Caco-2 (cell line): ENCODE results near the gene CHST13. TPM values are rescaled to one million over a fixed set of nuclear protein-coding genes. Genes with fewer than 3 reads are reported as not detected.

Experiments used
- BruUV-seq: library from RNA; stranded (reverse); fragments of 400-500 nt; replicated peaks from 2 replicates; lab custom pipeline; 2021; lab: Mats Ljungman, UMichigan
- CTCF ChIA-PET: fragments of 300-600 bp; sonication (Branson Sonifier 250); formaldehyde crosslinking; loops from one replicate; lab custom pipeline; 2022; ENCODE audit warnings: antibody characterized with exemption; lab: Charles Lee
- POLR2A ChIA-PET: fragments of 300-600 bp; sonication (Branson Sonifier 250); formaldehyde crosslinking; loops from one replicate; lab custom pipeline; 2022; ENCODE audit warnings: antibody characterized with exemption; lab: Charles Lee
- DNase-seq, 2 experiments: peaks; one replicate each; pipeline versions ENCODE4 v3.0.0 to v3.0.0-alpha.2; 2020 to 2022
- H3K27me3 ChIP-seq: replicated peaks from 2 replicates; pipeline ENCODE4 v1.6.0; 2011; ENCODE audit warnings: low read length; ENCODE audit not compliant: control insufficient read depth, insufficient read depth
- H3K36me3 ChIP-seq: 2 replicates; pipeline ENCODE4 v1.5.1; 2011; ENCODE audit warnings: low read length; ENCODE audit not compliant: control insufficient read depth, insufficient read depth
- H3K4me1 ChIP-seq: fragments of 250-450 bp; sonication (Bioruptor Pico); 2 replicates; pipeline ENCODE4 v1.5.1; 2020; ENCODE audit warnings: mild to moderate bottlenecking
- H3K4me3 ChIP-seq: 2 replicates; pipeline ENCODE4 v1.5.1; 2011; ENCODE audit warnings: low read depth, mild to moderate bottlenecking, control low read depth, low read length
- H3K9me3 ChIP-seq: fragments of 250-450 bp; sonication (Bioruptor Pico); 2 replicates; pipeline ENCODE4 v1.5.1; 2020; ENCODE audit warnings: mild to moderate bottlenecking, moderate library complexity
- H3K27ac Mint-ChIP-seq: one replicate; pipeline ENCODE4 v1.8.0; 2022; ENCODE audit warnings: mixed read lengths; ENCODE audit not compliant: unreplicated experiment
- H3K27me3 Mint-ChIP-seq: one replicate; pipeline ENCODE4 v1.8.0; 2022; ENCODE audit warnings: mixed read lengths; ENCODE audit not compliant: insufficient read depth, unreplicated experiment
- H3K36me3 Mint-ChIP-seq: one replicate; pipeline ENCODE4 v1.8.0; 2022; ENCODE audit warnings: mild to moderate bottlenecking, mixed read lengths; ENCODE audit not compliant: insufficient read depth, unreplicated experiment
- H3K4me1 Mint-ChIP-seq: one replicate; pipeline ENCODE4 v1.8.0; 2022; ENCODE audit warnings: low read depth, mixed read lengths; ENCODE audit not compliant: unreplicated experiment
- H3K4me3 Mint-ChIP-seq: one replicate; pipeline ENCODE4 v1.8.0; 2022; ENCODE audit warnings: mild to moderate bottlenecking, moderate library complexity, mixed read lengths; ENCODE audit not compliant: unreplicated experiment
- H3K9me3 Mint-ChIP-seq: one replicate; pipeline ENCODE4 v1.8.0; 2022; ENCODE audit warnings: mixed read lengths; ENCODE audit not compliant: unreplicated experiment
- CTCF ChIP-seq, 2 experiments: fragments of 200-600 bp in 1 of 2; IDR thresholded peaks; 1 replicate in 1 of 2; 2 replicates in 1 of 2; pipeline versions ENCODE4 v1.5.1 to v1.8.0; 2011 to 2022; ENCODE audit warnings: antibody characterized with exemption in 1 of 2, control low read depth in 1 of 2, inconsistent platforms in 1 of 2, low read depth in 1 of 2, low read length in 1 of 2, mild to moderate bottlenecking in 1 of 2, moderate library complexity in 1 of 2; ENCODE audit not compliant: insufficient read depth in 1 of 2, severe bottlenecking in 1 of 2, unreplicated experiment in 1 of 2
- intact Hi-C: fragments of 100-400 bp; cut with micrococcal nuclease; formaldehyde crosslinking; loops from one replicate; pipeline ENCODE4 v1.10.0; 2022; ENCODE audit not compliant: unreplicated experiment
- total RNA-seq: library from RNA; stranded (reverse); gene quantifications from 2 replicates; pipeline ENCODE4 v1.2.3, GENCODE V29; 2022

The CHST13 gene
- total RNA-seq, 1 experiment from 2014 or later, result 25.3 TPM

- Histone ChIP-seq H3K36me3 (no peaks in the 10 kb centered on the region), H3K4me1 (peaks cover 7% of the 10 kb centered on the region; the same call in 1 of the 2 replicates), H3K9me3 (no peaks in the 10 kb centered on the region), H3K27me3 (no peaks in the 10 kb centered on the region), H3K4me3 (no peak overlapping the region)
- intact Hi-C loops, result no loop called here
- H3K4me1 Mint-ChIP-seq, result no peaks in the 10 kb centered on the region
- no peak for TF ChIP-seq CTCF (IDR thresholded peaks at IDR 0.05; ENCODE audit: insufficient read depth in 1 of 2, low read depth in 1 of 2, low read length in 1 of 2, severe bottlenecking in 1 of 2, unreplicated experiment in 1 of 2)
- no peak for DNase-seq
- no TSS peak for BruUV-seq
- H3K9me3 Mint-ChIP-seq, result no peaks in the 10 kb centered on the region
- ChIA-PET POLR2A (no interaction called here), CTCF (interaction anchor here (1.2 kb wide), 1 partner anchor 11 kb away, joined by 3 read pairs; no protein-coding TSS in a partner anchor)
- no peak overlapping the region for H3K4me3 Mint-ChIP-seq
- H3K27me3 Mint-ChIP-seq, result peaks cover 5% of the 10 kb centered on the region
- H3K36me3 Mint-ChIP-seq, result no peaks in the 10 kb centered on the region
- H3K27ac Mint-ChIP-seq, result no peak overlapping the region
Measured at GRCh38 chr3:126507886-126508285, 16.1 kb upstream of the CHST13 start.

GRCh38 chr3:126508564-126508964, 15.4 kb upstream of the CHST13 start:
- ChIA-PET POLR2A (no interaction called here), CTCF (no interaction called here)
- H3K27me3 ChIP-seq, result no peaks in the 10 kb centered on the region
- no peak for TF ChIP-seq CTCF (IDR thresholded peaks at IDR 0.05; ENCODE audit: insufficient read depth in 1 of 2, low read depth in 1 of 2, low read length in 1 of 2, severe bottlenecking in 1 of 2, unreplicated experiment in 1 of 2)
- intact Hi-C loops, result no loop called here
- H3K4me1 ChIP-seq, result peaks cover 7% of the 10 kb centered on the region; the same call in 1 of the 2 replicates
- H3K9me3 ChIP-seq, result no peaks in the 10 kb centered on the region
- Mint-ChIP-seq H3K4me3 (no peak overlapping the region), H3K36me3 (no peaks in the 10 kb centered on the region), H3K9me3 (no peaks in the 10 kb centered on the region), H3K27ac (no peak overlapping the region), H3K4me1 (no peaks in the 10 kb centered on the region), H3K27me3 (peaks cover 5% of the 10 kb centered on the region)
- H3K36me3 ChIP-seq, result no peaks in the 10 kb centered on the region
- no TSS peak for BruUV-seq
- H3K4me3 ChIP-seq, result no peak overlapping the region
- no peak for DNase-seq

GRCh38 chr3:126509597-126510307, 14.2 kb upstream of the CHST13 start:
- Mint-ChIP-seq H3K9me3 (no peaks in the 10 kb centered on the region), H3K4me1 (no peaks in the 10 kb centered on the region), H3K27me3 (peaks cover 5% of the 10 kb centered on the region), H3K27ac (no peak overlapping the region), H3K36me3 (no peaks in the 10 kb centered on the region), H3K4me3 (no peak overlapping the region)
- DNase-seq, result no peak
- intact Hi-C loops, result no loop called here
- POLR2A ChIA-PET, result no interaction called here
- H3K36me3 ChIP-seq, result no peaks in the 10 kb centered on the region
- no peaks in the 10 kb centered on the region for H3K27me3 ChIP-seq
- no peaks in the 10 kb centered on the region for H3K9me3 ChIP-seq
- no peak overlapping the region for H3K4me3 ChIP-seq
- no TSS peak for BruUV-seq
- no peak for TF ChIP-seq CTCF (IDR thresholded peaks at IDR 0.05; ENCODE audit: insufficient read depth in 1 of 2, low read depth in 1 of 2, low read length in 1 of 2, severe bottlenecking in 1 of 2, unreplicated experiment in 1 of 2)
- H3K4me1 ChIP-seq, result peaks cover 7% of the 10 kb centered on the region; the same call in 1 of the 2 replicates
- CTCF ChIA-PET, result interaction anchor here (0.6 to 0.7 kb wide), 2 partner anchors 9 to 11 kb away, joined by 3 read pairs; no protein-coding TSS in a partner anchor
